ENCODE data around the gene DYNC1LI1.

- TF ChIP-seq REST (IDR thresholded peaks at IDR 0.05; ENCODE audit: borderline replicate concordance), result no peak
- TF ChIP-seq REST (CRISPR knock-in tag; IDR thresholded peaks at IDR 0.05; ENCODE audit: low read depth), result no peak
- no peak for TF ChIP-seq CTCF (IDR thresholded peaks at IDR 0.05 in 2 of 3, conservative IDR thresholded peaks at IDR 0.05 in 1 of 3; ENCODE audit: insufficient read depth in 2 of 3, low read depth in 1 of 3, low read length in 3 of 3)
- no peak for TF ChIP-seq ESRRA (IDR thresholded peaks at IDR 0.05; ENCODE audit: borderline replicate concordance, low read depth)
- TF ChIP-seq ARHGAP35 (IDR thresholded peaks at IDR 0.05; ENCODE audit: partially characterized antibody), result no peak
- TF ChIP-seq NR2C2 (CRISPR knock-in tag; IDR thresholded peaks at IDR 0.05), result no peak
- TF ChIP-seq NR2C2 (tag; IDR thresholded peaks at IDR 0.05), result no peak
- TF ChIP-seq ZFP1 (CRISPR knock-in tag; IDR thresholded peaks at IDR 0.05), result no peak
- TF ChIP-seq POLR2AphosphoS2 (IDR thresholded peaks at IDR 0.05; ENCODE audit: low read length), result no peak
- TF ChIP-seq ZFX (CRISPR knock-in tag; IDR thresholded peaks at IDR 0.05), result no peak
- no peak for TF ChIP-seq POLR2A (conservative IDR thresholded peaks at IDR 0.05)
- no peak for TF ChIP-seq RFX5 (IDR thresholded peaks at IDR 0.05; ENCODE audit: low read depth, low read length)
- no peak for TF ChIP-seq PHTF2 (CRISPR knock-in tag; IDR thresholded peaks at IDR 0.05)
- TF ChIP-seq USF1 (CRISPR knock-in tag; IDR thresholded peaks at IDR 0.05), result no peak
- TF ChIP-seq PHF8 (IDR thresholded peaks at IDR 0.05; ENCODE audit: borderline replicate concordance, low read length), result no peak
- TF ChIP-seq FOXO4 (CRISPR knock-in tag; IDR thresholded peaks at IDR 0.05), result no peak
Measured at GRCh38 chr3:32484436-32484835, 86.2 kb downstream of the DYNC1LI1 start.

Data from K562 (cell line).